ENCODE measurements around the gene NCAPG2. TPM values are rescaled to one million over a fixed set of nuclear protein-coding genes. Genes with fewer than 3 reads are reported as not detected.

NCAPG2 gene
- total RNA-seq, 1 donor from 2014 or later, result 4.7 TPM

- DNase-seq (ENCODE audit: low spot score), result no peak
Observed at GRCh38 chr7:158735935-158736334, 31.3 kb upstream of the NCAPG2 start.

DNA sequence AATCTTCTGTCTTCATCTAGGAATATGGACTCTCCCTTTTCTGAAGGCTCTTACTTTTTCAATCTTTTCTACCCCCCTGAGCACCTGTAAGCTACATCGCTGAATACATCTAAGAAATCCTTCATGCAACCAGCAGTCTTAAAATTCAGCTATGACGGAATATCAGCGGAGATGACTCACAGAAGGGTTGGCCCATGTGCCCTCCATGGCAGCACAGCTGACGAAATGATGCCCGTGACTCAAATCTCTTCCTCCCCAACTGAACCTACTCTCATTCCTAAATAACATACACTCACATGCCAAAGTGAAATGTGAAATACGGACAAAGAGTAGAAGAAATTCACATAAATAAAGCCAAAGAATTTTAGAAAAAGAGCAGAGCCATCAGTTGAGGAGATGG, 30.3 kb upstream of the NCAPG2 start:
- DNase-seq (ENCODE audit: low spot score), result no peak

GRCh38 chr7:158733775-158734494, 29.3 kb upstream of the NCAPG2 start:
- no peak for DNase-seq (ENCODE audit: low spot score)

GRCh38 chr7:158733220-158733519, 28.6 kb upstream of the NCAPG2 start:
- DNase-seq (ENCODE audit: low spot score), result no peak

DNA sequence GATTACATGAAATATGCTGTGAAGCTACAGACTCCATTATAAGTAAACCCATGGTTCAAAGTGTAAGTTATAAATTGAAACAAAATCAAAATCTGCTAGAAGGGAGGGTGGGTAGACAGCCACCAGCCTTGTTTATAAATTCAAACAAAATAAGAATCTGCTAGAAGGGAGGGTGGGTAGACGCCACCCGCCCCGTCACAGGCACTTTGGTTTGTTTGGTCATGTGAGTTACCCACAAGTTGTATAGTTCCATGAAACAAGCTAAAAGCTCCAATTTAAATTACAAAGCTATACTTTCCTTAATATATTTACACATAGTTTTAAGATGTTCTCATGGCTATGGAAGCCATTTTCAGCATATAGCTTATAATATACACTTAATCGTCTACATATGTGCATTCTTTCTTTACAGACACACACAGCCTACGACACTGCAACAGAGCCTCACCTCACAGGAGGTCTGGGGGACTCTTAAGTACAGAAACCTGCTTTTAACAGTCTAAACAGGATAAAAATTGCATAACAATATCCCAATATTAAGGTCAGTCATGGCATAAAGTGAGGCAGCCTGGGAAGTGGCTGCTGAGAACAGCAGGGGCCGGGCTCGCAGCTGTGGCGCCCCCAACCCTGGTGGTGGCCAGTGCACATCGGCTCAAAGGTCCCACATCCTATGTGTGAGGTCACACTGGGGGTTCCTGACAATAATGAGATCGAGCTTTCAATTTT, 28.1 kb upstream of the NCAPG2 start:
- no peak for DNase-seq (ENCODE audit: low spot score)

GRCh38 chr7:158731761-158732160, 27.2 kb upstream of the NCAPG2 start:
- DNase-seq (ENCODE audit: low spot score), result no peak

DNA sequence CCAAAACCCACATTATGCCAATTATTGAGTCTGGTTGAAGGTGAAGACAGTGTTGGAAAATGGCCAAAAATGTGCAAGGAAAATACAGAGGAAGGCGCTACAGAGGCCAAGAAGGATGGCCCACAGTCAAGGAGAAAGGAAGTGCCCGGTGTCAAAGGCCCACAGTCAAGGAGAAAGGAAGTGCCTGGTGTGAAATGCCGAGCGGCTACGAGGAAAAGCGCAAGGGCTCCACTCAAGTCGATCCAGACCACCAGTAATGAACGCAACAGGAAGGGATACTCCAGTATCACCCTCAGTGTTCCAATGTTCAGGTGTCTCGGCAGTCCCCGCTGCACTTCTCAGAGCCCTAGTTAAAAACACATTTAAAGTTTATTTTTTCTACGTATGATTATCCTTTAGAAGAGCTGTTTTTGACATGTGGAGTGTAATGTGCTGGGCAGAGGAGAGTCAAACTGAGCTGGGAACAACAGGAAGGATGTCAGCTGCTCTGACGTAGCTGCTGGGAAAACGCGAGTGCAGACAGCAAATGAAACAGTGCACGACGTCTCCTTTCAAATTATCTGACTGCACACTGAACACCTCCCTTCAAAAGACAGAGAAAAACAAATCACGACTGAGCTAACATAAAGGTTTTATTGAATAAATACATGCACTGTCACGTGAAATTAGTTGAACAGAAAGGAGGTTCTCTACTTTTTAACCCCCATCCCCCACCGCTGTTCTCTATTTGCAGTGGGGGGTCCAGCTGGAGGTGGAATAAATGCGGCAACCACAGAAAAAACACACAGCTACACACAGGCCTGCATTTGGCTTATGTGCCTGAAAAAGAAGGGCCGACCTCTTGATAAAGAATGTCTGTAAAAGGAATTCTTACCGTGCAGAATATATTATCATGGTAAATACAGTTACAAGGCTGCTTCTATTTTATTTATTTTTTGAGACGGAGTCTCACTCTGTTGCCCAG, 26.1 kb upstream of the NCAPG2 start:
- DNase-seq (ENCODE audit: low spot score), result no peak

DNA sequence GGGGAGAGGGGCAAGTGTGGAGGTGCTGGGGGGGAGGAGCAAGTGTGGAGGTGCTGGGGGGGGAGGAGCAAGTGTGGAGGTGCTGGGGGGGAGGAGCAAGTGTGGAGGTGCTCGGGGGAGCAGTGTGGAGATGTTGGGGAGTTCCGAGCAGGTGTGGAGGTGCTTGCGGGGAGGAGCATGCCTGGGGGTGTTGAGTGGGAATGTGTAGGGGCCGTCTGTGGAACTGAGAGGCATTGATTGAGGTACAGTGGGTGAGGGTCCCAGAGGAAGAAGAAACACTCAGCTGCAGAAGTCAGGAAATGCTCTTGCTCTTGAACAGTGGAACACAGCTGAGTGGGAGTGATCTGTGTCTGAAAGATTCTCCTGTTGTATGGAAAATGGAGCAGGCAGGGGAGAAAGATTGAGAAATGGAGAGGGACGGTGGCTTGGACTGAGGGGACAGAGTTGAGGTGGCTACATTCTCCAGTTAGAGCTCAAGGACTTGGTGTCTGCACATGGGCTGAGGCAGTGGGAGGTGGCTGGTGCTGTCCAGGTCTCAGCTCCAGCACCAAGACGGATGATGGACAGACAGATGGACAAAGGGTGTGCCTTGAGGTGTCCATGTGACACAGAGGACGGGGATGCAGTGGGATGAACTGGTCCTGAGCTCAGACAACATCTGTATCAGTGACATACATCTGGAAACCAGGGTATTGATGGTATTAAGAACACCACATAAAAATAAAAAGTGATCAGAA, 25.2 kb upstream of the NCAPG2 start:
- no peak for DNase-seq (ENCODE audit: low spot score)

GRCh38 chr7:158728911-158729645, 24.5 kb upstream of the NCAPG2 start:
- no peak for DNase-seq (ENCODE audit: low spot score)

DNA sequence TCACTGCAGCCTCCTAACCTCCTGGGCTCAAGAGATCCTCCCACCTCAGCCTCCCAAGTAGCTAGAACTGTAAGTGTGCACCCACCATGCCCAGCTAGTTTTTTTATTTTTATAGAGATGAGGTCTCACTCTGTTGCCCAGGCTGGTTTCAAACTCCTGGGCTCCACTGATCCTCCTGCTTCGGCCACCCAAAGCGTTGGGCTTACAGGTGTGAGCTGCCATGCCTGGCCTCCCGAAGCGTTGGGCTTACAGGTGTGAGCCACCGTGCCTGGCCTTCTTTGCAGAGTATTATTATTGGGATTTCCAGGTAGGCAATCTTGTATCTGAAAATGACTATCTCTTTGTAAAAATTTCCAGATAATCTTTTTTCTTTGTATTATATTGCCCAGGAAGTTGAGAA, 23.1 kb upstream of the NCAPG2 start:
- DNase-seq (ENCODE audit: low spot score), result no peak

- no peak for DNase-seq (ENCODE audit: low spot score)
Observed at GRCh38 chr7:158726277-158726807, 21.7 kb upstream of the NCAPG2 start.

DNA sequence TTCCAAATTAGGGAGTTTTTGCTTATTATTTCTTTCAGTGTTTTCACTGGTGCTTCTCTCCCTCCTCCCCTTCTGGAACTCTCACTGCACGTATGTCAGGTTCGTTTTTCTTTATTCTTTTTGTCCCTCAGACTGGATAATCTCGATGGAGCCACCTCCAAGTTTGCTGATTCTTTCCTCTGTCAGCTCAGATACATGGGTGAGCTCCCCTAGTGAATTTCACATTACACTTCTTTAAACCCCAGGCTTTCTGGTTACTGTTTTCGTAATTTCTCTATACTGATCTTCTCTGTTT, 20.8 kb upstream of the NCAPG2 start:
- no peak for DNase-seq (ENCODE audit: low spot score)

GRCh38 chr7:158724658-158725505, 20.3 kb upstream of the NCAPG2 start:
- DNase-seq (ENCODE audit: low spot score), result no peak

- no peak for DNase-seq (ENCODE audit: low spot score)
Observed at GRCh38 chr7:158723714-158724385, 19.2 kb upstream of the NCAPG2 start.

DNA sequence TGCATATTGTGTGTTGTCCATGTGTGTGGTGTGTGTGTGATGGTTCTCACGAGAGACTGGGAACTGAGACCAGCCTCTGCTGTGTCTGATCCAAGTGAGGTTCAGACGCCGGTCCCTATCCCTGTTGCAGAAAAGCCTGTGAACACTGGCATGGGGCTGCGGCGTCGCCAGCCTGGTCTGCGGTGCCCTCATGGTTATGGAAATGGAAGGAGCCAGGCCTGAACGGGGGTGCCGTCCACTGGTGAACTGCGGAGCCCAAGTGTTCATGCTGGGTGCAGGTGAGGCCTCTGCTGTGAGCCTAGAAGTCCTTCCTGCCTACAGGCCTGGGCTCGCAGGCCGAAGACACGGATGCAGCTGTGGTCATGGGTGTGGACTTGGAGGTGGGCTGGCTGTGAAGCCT, 18.7 kb upstream of the NCAPG2 start:
- DNase-seq (ENCODE audit: low spot score), result no peak

- no peak for DNase-seq (ENCODE audit: low spot score)
Observed at GRCh38 chr7:158722574-158723237, 18.1 kb upstream of the NCAPG2 start.

DNA sequence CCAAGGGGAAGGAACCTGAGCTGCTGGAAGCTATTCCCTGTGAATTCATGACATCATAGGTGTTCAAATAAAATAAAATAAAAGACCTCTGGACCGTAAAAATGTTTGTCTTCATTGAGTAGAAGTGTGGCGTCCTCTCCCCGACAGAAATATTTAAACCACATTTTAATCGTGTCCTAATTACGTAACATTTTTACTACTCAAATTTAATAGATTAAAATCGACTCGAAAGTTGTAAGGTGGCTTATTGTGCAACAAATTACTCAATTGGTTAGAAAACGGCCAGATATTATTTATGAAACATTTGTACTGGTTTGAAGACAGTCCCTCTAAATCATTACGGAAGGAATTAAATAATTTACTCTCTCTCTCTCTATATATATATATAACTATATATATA, 15.5 kb upstream of the NCAPG2 start:
- DNase-seq (ENCODE audit: low spot score), result no peak

- no peak for DNase-seq (ENCODE audit: low spot score)
Observed at GRCh38 chr7:158716802-158717201, 12.2 kb upstream of the NCAPG2 start.
